HG03558 (cell line): ENCODE results near the gene KCNIP3.
"Not testable (repeated sequence)": the region's sequence is repeated elsewhere in the genome, so short reads cannot be mapped to it uniquely, and the experiment has no call there.

Experiments
- ATAC-seq: cut with Tn5 transposase; IDR thresholded peaks from one replicate; pipeline ENCODE4 v1.9.1; 2021; ENCODE audit warnings: moderate number of reproducible peaks; ENCODE audit not compliant: unreplicated experiment; ENCODE audit errors: extremely low read depth

The KCNIP3 gene

GRCh38 chr2:95345081-95345562 lies 48.0 kb downstream of the KCNIP3 start:
- ATAC-seq, result no peak

DNA sequence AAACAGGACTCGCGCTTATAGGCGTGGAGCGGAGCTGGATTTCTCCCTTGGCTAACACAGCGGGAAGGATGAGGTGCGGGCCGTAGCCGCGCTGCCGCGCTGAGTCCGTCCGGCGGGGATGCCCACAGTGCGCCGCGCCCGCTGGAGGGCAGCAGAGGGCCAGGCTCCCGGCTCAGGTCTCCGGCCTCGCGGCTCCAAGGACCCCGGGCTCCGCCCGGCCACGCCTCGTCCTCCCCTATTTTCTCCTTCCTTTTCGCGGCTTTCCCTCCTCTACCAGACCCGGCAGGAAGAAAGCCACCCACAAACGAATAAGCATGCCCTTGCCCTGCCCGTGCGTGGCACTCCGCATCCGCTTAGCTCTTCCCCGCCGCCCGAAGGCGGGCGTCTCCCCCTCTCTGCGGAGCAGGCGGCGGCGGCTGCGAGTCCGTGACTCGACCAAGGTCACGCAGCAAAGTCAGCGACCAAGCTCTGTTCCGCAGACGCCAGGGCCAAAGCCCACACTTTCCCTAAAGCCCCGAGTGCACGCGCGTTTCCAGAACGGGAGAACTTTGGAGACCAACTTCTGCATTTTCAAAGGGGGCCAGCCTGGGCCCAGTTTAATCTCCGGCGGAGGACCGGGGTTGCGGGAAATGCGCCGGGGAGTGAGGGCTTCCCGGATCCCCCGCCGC lies 48.5 kb downstream of the KCNIP3 start:
- ATAC-seq, result no peak

DNA sequence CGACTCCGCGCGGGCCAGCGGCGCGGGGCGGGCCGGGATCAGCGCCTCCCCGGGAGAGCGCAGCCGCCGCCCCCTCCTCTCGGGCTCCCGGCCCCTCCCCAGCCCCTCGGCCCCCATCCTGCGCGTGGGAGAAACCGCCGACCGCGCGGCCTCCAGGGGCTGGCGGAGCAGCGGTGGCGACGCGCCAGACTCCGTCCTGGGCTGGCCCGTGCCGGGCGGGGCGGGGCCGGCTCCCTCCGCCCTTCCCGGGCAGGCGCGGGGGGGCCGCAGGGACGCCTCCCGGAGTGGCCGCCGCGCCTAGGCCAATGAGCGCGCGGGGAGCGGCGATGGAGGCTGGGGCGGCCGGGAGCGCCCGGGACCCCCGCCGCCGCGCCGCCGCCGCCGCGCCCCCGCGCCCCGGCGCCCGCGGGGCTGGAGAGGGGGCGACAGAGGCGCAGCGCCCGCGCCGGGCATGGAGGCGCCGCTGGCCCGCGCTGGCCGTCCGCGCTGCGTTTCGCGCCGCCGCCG lies 49.1 kb downstream of the KCNIP3 start:
- ATAC-seq, result no peak

DNA sequence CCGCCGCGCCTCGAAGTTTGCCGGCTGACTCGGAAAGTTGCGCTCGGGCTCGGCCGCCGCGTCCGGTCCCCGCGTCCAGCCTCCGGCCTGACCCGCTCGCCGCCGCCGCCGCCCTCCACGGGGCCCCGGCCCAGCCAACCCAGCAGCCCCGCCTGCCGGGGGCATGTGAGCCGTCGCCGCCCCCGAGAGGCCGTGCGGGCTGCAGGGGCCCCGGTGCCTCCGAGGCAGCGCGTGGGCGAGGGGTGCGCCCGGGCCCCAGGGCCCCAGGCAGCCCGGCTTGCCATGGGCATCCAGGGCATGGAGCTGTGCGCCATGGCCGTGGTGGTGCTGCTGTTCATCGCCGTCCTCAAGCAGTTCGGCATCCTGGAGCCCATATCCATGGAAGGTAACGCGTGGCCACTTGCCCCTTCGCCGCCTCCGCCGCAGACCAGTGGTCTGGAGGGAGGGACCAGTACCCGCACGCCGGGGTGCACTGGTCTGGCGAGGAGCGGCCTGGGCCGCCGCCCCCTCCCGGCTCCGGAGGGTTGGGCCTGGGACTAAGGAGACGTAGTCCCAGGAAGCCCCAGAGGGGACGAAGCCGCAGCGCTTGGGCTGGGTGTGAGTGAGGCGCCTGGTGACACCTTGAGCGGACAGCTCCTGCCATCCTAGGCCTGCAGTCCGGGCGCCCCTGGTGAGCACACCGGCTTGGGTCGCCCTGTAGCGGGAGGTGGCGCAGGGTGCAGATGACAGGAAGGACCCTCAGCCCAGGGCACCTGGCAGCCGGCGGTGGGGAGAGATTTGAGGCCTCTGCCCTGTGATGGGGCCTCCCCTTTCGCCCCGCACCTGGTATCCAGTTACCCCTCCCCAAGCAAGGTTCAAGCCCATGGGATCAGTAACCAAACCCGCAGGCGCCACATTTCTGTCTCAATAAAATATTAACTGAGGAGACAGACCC lies 49.9 kb downstream of the KCNIP3 start:
- no peak for ATAC-seq

- no peak for ATAC-seq
Measured at GRCh38 chr2:95347681-95348608, 50.8 kb downstream of the KCNIP3 start.

GRCh38 chr2:95348609-95349567 lies 51.7 kb downstream of the KCNIP3 start:
- no peak for ATAC-seq

DNA sequence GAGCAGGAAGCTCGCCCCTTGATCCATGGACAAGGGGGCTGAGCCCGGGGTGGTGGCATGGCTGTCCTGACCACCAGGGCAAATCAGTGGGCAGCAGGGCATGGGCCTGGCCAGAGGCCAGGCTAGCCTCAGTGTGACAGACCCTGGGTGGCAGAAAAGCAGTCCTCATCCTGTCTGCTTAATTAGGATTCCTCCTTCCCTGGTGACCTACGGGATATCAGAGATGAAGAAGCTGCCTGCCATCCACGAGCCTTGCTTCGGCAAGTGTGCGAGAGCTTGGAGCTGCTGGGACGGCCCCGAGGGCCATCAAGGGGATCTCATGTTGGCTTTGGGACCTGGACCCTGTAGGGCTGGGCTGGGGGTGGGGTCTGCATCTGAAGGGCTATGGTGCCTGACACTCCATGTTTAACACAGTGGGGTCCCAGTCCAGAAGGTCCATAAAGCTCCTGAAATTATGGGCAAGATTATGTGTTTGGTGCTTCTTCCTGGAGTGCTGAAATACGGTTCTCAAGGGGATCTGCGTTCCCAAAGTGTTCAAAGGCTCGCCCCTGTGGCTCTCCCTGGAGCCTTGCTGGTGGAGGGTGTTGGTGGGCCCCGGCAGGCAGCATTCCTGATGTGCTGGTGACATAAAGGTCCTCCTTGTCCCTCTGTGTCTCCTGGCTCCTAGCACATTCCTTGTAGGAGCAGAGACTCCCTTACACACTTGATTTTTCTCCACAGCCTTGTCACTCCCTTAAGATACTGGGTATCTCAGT lies 52.6 kb downstream of the KCNIP3 start:
- no peak for ATAC-seq

- no peak for ATAC-seq
Measured at GRCh38 chr2:95350368-95350767, 53.2 kb downstream of the KCNIP3 start.

DNA sequence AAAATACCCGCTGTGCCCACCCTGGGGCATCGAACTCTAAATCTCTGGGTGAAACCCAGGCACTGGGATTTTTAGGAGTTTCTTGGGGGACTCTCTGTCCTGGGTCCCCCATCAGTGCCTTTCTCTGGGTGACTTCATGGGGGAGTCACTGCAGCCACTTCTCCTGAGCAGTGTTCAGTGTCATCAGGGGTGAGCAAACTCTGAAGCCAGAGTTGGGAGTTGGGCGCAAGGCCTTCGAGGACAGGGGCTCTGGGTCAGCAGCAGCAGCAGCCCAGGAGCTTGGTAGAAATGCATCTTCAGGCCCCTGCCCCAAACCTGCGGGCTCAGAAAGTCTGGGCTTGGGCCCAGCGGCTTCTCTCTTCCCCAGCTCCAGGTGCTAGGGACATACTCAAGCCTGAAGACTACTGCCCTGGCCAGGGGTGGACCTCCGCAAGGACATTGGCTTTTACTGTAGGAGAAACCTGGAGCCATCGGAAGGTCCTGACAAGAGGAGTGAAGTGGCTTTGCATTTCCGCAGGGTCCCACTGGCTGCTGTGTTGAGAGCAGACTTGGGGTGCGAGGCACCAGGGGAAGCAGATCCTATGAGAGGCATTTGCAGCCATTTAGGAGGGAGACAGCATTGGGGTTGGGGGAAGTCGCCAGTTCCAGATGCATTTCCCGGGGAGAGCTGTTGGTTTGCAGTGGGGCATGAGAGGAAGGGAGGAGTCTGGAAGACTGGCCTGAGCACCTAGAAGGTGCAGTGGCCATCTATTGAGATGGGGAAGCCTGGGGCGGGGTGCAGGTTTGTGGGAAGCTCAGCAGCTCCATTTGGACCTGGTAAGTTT lies 53.8 kb downstream of the KCNIP3 start:
- no peak for ATAC-seq

DNA sequence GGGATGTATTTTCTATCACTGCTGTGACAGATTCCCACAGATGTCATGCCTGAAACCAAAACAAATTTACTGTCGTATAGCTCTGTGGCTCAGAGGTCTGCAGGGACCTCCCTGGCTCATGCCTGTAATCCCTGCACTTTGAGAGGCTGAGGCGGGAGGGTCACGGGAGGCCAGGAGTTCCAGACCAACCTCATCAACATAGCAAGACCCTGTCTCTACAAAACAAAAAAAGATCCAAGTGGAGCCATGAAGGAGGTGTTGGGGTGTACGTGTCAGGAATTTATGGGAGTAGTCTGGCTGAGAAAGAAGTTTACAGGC lies 54.4 kb downstream of the KCNIP3 start:
- no peak for ATAC-seq

DNA sequence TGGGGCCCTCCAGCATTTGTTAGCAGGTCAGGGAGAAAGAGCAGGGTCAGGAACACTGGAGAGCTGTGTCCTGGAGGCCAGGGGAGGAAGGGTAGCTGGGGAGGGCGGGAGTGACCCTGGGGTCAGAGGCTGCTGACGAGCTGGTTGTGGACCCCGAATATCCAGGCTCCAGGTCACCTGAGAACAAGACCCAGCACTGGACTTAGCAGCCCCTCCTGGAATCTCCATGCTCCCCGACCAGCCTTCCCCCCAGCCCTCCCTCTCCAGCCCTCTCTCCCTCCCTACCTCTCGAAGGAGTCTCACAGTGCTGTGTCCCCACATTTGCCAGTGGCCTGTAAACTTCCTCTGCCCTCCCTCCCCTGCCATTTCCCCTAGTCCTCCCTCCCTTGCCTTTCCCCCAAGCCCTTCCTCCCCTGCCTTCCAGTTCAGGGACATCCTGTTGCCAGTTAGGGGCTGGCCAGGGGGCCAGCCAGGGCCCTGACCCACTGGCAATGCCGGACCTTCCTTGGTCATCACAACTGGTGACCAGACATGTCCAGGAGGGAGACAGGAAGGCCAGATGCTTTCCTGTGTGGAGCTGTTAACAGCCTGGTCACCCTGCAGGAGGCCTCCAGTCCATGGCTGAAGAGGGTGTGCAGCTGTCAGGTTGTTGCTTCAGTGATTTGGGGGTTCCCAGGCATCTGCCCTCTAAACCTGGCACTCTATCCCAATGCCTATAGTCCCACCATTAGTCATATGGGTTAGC lies 55.3 kb downstream of the KCNIP3 start:
- ATAC-seq, result no peak

- no peak for ATAC-seq
Measured at GRCh38 chr2:95353055-95353575, 56.0 kb downstream of the KCNIP3 start.

- ATAC-seq, result no peak
Measured at GRCh38 chr2:95353613-95354468, 56.7 kb downstream of the KCNIP3 start.

GRCh38 chr2:95354469-95354901 lies 57.3 kb downstream of the KCNIP3 start:
- ATAC-seq, result no peak

DNA sequence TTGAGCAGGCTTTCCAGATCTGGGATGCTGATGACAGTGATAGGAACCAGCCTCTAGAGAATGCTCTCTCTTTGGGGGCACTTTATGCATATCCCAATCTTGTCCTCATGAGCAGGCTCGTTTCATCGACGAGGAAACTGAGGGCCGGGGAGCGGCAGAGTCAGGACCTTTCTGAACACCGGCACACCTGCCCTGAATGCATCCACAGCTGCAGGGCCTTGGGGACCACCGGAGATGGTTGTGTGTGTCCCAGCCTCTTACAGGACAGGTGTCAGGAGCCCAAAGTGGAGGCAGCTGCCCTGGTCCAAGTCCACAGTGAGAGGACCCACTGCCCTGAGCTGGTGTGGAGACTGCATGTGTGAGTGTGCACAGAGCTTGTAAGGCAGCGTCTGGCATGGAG lies 57.8 kb downstream of the KCNIP3 start:
- ATAC-seq, result no peak

DNA sequence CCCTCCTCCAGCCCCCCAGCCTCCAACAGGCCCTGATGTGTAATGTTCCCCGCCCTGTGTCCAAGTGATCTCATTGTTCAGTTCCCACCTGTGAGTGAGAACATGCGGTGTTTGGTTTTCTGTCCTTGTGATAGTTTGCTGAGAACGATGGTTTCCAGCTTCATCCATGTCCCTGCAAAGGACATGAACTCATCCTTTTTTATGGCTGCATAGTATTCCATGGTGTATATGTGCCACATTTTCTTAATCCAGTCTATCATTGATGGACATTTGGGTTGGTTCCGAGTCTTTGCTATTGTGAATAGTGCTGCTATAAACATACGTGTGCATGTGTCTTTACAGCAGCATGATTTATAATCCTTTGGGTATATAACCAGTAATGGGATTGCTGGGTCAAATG lies 58.3 kb downstream of the KCNIP3 start:
- ATAC-seq, result not testable (repeated sequence)
